Activated CD8-positive, alpha-beta memory T cell treated with anti-CD3 and anti-CD28 coated beads for 1 hour (primary cell): ENCODE measurements around the gene TPRA1.

ENCODE experiments used
- DNase-seq, 2 donors: peaks; one replicate each; pipeline ENCODE4 v3.0.0-alpha.2; 2020; ENCODE audit warnings: low read depth in 1 of 2; ENCODE audit errors: extremely low read depth in 1 of 2

The TPRA1 gene

DNA sequence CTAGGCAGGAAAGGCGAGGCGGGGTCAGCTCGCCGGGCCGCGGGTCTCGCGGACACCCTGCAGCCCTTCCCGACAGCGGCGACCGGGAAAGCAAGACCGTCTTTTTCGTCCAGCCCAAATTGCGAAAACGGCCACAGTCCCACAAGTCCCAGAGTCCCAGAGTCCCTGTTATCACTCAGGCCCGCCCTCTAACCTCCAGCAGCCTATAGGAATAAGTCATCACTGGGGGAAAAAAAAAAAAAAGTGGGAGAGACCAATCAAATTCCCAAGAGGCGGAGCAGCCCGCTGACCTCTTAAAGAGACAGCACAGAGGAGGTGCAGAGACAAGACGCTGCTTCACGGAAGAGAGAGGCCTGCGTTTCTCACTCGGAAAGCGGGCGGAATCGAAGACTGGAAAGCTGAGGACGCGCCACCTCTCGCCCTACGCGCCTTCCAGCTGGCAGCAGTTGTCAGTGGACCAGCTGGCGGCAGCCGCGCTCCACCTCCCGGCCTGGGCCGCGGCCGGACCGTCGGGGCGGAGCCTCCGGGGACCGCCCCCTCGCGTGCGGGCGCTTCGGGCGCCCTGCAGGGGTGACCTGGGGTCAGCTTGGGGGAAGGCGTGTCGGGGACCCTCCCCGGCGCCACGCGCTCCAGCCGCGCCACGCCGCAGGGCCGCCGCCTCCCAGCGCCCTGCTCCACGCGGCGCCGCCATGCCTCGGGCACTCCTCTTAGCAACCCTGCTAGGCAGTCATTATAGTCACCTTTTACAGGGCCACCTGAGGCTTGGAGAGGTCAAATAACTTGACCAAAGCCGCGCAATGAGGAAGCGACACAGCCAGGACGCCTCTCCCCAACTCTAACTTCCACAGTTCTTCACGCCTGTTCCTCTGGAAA, at the start of gene TPRA1:
Gene TPRA1 (minus strand): TSS at position 141 of the 873 bp plus-strand sequence. CDS start 10,587 bp downstream, outside the sequence.
- peak; percentile 54 to 61 for DNase-seq

GRCh38 chr3:127640042-127640355, 49.5 kb upstream of the TPRA1 start:
- DNase-seq: no peak

GRCh38 chr3:127639173-127640041, 48.9 kb upstream of the TPRA1 start:
- DNase-seq: no peak

DNA sequence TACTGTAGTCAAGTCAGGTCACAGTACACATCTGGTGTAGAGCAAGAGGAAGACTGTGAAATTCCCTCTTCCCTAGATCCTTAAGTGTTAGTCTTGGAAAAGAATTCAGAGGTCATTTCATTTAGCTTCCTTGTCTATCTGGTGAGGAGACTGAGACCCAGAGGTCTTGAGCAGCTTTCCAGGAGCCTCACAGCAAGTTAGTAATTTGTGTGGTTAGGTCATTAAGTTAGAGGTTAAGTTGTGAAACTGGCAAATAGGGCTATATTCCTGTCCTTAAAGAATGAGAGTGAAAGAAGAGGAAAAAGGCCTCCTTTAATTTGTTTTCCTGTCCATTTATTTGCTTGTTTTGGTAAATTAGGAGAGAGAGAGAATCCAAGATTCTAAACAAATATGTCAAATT, 47.4 kb upstream of the TPRA1 start:
- no peak for DNase-seq

DNA sequence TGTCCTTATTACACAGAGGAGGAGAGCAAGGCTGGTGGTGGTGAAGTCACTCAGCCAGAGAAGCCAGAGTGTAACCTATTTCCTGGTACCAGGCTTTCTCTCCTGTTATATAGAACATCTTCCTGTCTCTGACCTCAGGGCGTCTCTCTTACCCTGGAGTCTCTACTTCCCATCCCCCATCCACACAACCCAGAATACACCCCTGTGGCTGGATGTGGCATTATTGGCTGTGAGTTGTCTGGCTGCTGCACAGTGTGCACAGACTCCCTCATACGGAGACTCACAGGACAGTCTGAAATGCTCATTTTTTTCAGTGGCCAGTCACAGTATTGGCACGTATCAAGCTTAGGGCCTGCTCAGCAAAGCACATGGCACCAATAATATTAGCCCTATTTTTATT, 47.0 kb upstream of the TPRA1 start:
- no peak for DNase-seq

- no peak for DNase-seq
These were observed 44.1 kb upstream of the TPRA1 start for GRCh38 chr3:127634653-127635052.

DNA sequence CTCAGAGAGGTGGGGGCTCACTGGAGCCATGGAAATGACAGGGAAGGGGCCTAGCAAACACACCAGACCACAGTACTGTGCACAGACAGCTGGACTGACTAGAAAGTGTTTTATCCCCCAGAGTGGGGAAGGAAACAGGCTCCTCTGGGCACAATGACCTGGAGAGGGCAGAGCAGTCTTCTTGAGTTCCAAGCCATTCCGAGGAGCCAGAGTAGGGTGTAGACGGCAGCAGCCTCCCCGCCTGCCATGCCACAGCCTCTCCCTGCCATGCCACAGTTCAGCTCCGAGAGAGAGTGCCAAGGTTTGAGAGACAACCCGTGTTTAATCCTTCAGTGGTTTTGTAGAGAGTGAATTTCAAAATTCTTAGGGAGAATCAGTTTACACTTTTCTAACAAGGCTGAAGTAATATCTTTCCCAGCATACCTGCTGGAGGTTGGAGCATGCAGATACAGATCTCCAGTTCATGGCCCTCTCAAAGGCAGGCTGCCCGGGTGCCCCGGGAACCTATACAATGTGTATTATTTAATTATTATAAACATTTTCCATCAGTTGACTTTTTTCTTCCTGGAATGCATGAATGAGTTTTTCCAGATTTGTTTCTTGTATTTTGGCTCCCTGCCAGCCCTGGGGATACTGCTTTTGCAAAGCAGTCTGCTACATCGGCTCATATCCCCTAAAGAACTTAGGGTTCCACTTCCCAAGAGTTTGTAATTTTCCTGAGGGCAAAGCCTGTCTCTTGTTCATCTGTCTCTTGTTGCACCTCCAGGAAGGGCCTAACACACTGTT, 41.7 kb upstream of the TPRA1 start:
- DNase-seq: no peak

DNA sequence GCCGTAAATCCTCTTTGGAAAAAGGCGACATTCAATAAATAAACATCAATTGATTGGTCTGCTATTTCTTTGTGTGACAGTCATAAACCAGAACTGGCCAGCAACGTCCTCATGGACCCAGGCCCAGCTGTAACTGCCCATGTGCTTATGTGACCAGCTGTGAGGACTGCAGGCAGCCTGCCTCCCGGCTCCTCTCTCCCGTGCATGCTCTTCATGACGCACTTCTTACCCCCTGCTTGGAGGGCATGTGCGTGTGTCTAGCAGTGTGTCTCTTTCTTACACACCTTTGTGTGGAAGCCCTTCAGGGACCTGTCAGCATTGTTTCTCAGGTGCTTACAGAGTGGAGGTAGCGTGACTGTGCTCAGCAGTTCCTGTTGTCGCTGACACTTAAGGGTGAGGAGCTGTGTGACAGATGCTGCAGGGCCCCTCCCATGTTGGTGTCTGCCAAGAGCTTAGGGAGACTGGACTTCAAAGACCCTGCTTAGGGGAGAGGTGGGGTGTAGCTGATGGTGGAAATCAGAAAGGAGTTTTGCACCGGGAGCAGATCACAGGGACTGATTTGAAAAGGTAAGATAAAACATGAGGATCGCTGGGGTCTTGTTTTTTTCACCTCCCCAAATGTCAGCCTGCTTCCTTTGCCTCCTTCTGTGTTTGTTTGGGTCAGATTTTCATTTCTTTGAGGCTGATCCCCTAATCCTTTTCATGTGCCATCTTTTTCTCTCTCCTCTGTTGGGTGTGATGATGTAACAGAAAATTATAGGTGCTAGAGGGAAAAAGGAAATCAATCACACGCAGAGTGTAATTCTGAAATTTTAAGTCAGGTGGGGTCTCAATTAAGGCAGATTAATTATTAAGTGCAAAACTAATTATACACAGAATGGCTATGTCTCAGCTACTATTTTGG, 40.5 kb upstream of the TPRA1 start:
- no peak for DNase-seq

DNA sequence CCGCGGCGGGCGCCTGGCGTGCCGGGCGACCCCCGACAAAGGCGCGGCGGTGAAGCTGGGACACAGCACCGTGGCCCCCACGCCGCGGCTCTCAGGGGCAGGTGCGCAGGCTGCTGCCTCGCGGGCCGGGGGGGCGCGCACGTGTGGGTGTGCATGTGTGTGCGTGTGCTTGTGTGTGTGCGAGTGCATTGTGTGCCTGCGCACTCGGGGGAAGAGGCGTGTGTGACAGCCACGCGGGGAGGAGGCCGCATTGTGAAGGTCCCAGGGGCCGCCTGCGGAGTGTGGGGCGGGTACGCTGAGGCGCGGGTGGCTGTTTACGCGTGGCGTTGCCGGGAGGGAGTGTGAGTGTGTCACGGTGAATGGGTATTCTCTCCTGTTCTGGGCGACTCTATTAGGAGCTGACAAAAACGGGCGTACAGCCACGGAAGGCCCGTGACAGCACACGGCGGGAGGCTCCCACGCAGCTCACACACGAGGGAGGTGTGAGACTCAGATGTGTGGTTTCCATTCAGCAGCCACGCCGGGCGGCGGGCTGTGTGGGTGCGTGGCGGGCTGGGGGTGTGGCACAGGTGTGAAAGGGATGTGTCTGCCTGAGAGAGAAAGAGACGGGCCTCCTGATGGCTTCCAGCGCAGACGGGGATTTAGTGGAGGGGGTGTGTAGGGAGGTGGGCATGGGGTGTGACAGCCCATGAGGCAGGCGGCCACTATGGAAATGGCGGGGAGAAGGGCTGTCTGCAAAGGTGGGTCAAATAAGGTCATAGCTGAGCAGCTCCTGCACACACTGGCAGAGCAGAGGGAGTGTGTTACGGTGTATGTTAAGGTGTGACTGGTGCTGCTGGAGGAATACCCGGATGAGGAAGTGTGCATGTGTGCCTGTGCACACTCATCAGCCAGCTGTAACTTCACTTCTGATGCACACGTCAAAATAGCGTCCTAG, 39.2 kb upstream of the TPRA1 start:
- DNase-seq: peak in 1 of 2 donors; percentile 8

- no peak for DNase-seq
These were observed 38.4 kb upstream of the TPRA1 start, which contains the start of gene PODXL2 for GRCh38 chr3:127628788-127629466. PODXL2 (plus strand) TSS chr3:127629185; CDS start chr3:127629220, 35 bp downstream.

DNA sequence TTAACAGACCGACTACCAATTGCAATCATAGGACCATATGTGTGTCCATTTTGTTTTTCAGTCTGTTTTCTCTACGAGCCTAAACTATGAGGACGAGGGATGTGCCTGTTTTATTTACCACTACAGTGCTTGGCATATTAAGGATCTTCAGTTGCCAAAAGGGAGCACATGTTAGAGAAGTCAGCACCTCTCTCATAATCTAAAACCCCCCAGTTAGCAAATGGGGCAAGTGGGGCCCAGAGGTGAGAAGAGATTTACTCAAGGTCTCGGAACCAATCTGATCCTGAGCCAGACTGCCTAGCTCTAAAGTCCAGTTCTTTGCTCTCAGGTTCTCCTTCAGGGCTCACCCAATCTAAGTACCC, 37.9 kb upstream of the TPRA1 start:
- DNase-seq: no peak

DNA sequence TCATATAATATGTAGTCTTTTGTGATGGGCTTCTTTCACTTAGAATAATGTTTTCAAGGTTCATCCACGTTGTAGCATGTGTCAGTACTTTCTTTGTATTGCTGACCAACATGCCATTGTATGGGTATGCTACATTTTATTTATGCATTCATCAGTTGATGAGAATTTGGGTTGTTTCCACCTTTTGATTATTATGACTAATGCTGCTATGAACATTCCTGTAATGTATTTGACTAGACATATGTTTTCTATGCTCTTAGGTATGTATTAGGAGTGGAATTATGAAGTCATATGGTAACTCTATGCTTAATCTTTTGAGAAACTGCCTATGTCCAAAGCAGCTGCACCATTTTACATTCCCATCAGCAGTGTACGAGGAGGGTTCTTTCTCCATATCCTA, 35.3 kb upstream of the TPRA1 start:
- DNase-seq: no peak

GRCh38 chr3:127624063-127624462, 33.5 kb upstream of the TPRA1 start:
- no peak for DNase-seq

DNA sequence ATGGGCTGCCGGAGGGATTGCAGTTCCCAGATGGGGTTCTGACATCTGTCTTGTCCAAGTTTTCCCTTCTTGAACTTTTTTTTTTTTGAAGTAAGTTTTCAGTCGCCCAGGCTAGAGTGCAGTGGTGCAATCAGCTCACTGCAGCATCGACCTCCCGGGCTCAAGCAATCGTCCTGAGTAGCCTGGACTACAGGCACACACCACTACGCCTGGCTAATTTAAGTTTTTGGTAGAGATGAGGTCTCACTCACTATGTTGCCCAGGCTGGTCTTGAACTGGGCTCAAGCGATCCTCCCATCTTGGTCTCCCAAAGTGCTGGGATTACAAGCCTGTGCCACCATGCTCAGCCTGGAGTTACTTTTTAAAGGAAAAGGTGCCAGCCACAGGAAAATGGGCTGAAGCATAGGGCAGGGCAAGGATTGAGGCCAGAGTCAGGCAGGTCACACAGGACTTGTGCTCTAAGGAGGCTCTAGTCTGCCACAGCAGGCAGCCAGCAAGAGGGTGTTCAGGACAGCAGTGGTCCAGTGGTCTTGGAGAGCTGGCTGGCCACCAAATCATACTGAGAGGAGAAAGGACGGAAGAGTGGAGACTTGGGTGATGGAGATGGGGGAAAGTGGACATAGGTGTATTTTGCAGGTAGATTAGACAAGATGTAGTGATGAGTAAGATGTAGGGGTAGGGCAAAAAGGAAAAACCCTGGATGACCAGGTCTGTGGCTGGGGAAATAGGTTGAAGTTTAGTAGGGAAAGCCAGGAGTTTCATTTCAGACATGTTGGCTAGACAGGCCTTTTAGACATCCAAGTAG, 32.4 kb upstream of the TPRA1 start:
- DNase-seq: no peak

GRCh38 chr3:127622031-127622430, 31.5 kb upstream of the TPRA1 start:
- no peak for DNase-seq

DNA sequence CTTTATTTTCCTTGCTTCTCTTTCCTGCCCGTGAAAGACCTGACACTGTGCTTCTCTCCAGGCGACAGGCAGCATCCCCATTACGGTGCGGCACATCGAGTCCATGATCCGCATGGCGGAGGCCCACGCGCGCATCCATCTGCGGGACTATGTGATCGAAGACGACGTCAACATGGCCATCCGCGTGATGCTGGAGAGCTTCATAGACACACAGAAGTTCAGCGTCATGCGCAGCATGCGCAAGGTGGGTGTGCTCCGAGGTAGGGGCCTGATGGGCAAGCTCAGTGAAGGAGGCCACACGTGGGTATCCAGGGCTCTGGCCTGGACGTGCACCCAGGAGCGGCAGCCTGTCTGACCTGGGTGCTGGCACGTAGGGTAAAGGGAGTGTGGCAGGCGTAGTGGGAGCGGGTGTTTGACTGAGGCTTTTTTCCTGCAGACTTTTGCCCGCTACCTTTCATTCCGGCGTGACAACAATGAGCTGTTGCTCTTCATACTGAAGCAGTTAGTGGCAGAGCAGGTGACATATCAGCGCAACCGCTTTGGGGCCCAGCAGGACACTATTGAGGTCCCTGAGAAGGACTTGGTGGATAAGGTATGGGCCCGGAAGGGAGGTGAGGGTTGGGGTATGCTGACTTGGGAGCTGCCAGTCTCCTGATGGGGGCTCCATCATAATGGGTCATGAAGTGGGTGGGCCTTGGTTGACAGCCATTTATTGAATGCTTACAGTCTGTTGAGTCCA, 30.3 kb upstream of the TPRA1 start:
- no peak for DNase-seq

DNA sequence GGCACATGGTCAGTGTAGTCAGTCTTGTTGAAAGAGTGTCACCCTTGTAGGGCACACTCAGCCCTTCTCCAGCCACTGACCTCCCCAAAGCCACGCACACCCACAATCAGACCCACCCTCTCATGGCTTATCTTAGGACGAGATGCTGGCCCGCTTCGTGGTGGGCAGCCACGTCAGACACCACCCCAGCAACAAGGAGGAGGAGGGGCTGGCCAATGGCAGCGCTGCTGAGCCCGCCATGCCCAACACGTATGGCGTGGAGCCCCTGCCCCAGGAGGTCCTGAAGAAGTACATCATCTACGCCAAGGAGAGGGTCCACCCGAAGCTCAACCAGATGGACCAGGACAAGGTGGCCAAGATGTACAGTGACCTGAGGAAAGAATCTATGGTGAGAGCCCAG, 28.4 kb upstream of the TPRA1 start:
- no peak for DNase-seq
